GM12878 (cell line): ENCODE measurements around the gene DCAF17. TPM values are rescaled to one million over a fixed set of nuclear protein-coding genes. Genes with fewer than 3 reads are reported as not detected.

Source experiments
- ATAC-seq: fragments of 200-7000 bp; cut with Tn5 transposase; 3 replicates; pipeline ENCODE4 v1.9.1; 2020; ENCODE audit warnings: mild to moderate bottlenecking, moderate library complexity
- BruUV-seq: library from RNA; stranded (reverse); fragments of 400-500 nt; replicated peaks from 2 replicates; lab custom pipeline; 2021; lab: Mats Ljungman, UMichigan
- CTCF ChIA-PET: fragments of 300-600 bp; sonication (Branson Sonifier 250); formaldehyde crosslinking; extraction: SDS; loops from one replicate; lab custom pipeline; 2021; ENCODE audit warnings: inconsistent platforms; lab: Yijun Ruan, JAX
- POLR2A ChIA-PET: fragments of 350-600 bp; formaldehyde crosslinking; extraction: SDS; loops from one replicate; lab custom pipeline; 2021; ENCODE audit warnings: inconsistent platforms; lab: Charles Lee
- RAD21 ChIA-PET: fragments of 300-600 bp; sonication (Branson Sonifier 250); formaldehyde crosslinking; loops from one replicate; lab custom pipeline; 2023; ENCODE audit warnings: antibody characterized with exemption; ENCODE audit not compliant: unreplicated experiment; lab: Charles Lee
- SMC1A ChIA-PET: fragments of 300-600 bp; sonication (Branson Sonifier 250); formaldehyde crosslinking; loops from one replicate; lab custom pipeline; 2023; ENCODE audit not compliant: unreplicated experiment, uncharacterized antibody; lab: Charles Lee
- DNase-seq: peaks from one replicate; pipeline ENCODE4 v3.0.0-alpha.2; 2011; ENCODE audit warnings: low read depth, low spot score
- FAIRE-seq: peaks from 3 replicates; lab custom pipeline; 2011; peaks lifted over from hg19 to GRCh38; lab: Jason Lieb, UNC
- H2AFZ ChIP-seq: 2 replicates; pipeline ENCODE4 v1.6.0; 2011; ENCODE audit warnings: low read depth, low read length, control low read depth; ENCODE audit not compliant: control insufficient read depth
- H3K27ac ChIP-seq: 2 replicates; pipeline ENCODE4 v1.5.1; 2011; ENCODE audit warnings: control low read depth; ENCODE audit not compliant: control insufficient read depth, insufficient read depth
- H3K27me3 ChIP-seq, 2 experiments: replicated peaks in 1 of 2; 2 replicates each; pipeline versions ENCODE4 v1.6.0 to v1.6.1; 2011; ENCODE audit warnings: low read length in 1 of 2; ENCODE audit not compliant: control insufficient read depth in 2 of 2, insufficient read depth in 2 of 2
- H3K36me3 ChIP-seq, 2 experiments: 2 replicates each; pipeline ENCODE4 v1.5.1; 2011; ENCODE audit warnings: low read length in 1 of 2; ENCODE audit not compliant: control insufficient read depth in 2 of 2, insufficient read depth in 2 of 2
- H3K4me1 ChIP-seq: 2 replicates; pipeline ENCODE4 v1.6.1; 2011; ENCODE audit warnings: mild to moderate bottlenecking, low read length, moderate library complexity, mixed read lengths; ENCODE audit not compliant: control insufficient read depth, insufficient read depth
- H3K4me2 ChIP-seq: 2 replicates; pipeline ENCODE4 v1.6.0; 2011; ENCODE audit warnings: control low read depth; ENCODE audit not compliant: control insufficient read depth, insufficient read depth
- H3K4me3 ChIP-seq: fragments of 200-600 bp; sonication (generic); 2 replicates; pipeline ENCODE4 v1.5.1; 2016
- H3K79me2 ChIP-seq: 2 replicates; pipeline ENCODE4 v1.6.0; 2011; ENCODE audit warnings: low read length; ENCODE audit not compliant: control insufficient read depth, insufficient read depth
- H3K9ac ChIP-seq: 2 replicates; pipeline ENCODE4 v1.8.0; 2011; ENCODE audit warnings: low read length, control low read depth, mixed read lengths; ENCODE audit not compliant: control insufficient read depth, insufficient read depth
- H3K9me3 ChIP-seq: replicated peaks from 3 replicates; pipeline ENCODE4 v1.5.1; 2011; ENCODE audit warnings: mild to moderate bottlenecking, low read length; ENCODE audit not compliant: control insufficient read depth, insufficient read depth
- H4K20me1 ChIP-seq: 2 replicates; pipeline ENCODE4 v1.6.0; 2011; ENCODE audit not compliant: control insufficient read depth, insufficient read depth
- ASH2L ChIP-seq: fragments of 300-600, 200-600 bp; sonication (generic); IDR thresholded peaks from 2 replicates; pipeline ENCODE4 v1.6.1; 2017; ENCODE audit warnings: low read depth, mild to moderate bottlenecking, borderline replicate concordance
- ATF3 ChIP-seq: IDR thresholded peaks from 2 replicates; pipeline ENCODE4 v1.6.1; 2011; ENCODE audit warnings: low read depth, mild to moderate bottlenecking, low read length, moderate library complexity, borderline replicate concordance; ENCODE audit errors: extremely low read depth
- BMI1 ChIP-seq: fragments of 450-650 bp; IDR thresholded peaks from 2 replicates; pipeline ENCODE4 v1.6.1; 2016; ENCODE audit warnings: mild to moderate bottlenecking, moderate library complexity, borderline replicate concordance
- ETV6 ChIP-seq, 2 experiments: fragments of 450-650 bp in 1 of 2; IDR thresholded peaks in 1 of 2; conservative IDR thresholded peaks in 1 of 2; 2 replicates each; pipeline ENCODE4 v1.6.1; 2014; ENCODE audit warnings: antibody characterized with exemption in 1 of 2, borderline replicate concordance in 1 of 2, low read depth in 1 of 2, mild to moderate bottlenecking in 1 of 2, moderate library complexity in 1 of 2
- FOXM1 ChIP-seq: IDR thresholded peaks from 2 replicates; pipeline ENCODE4 v1.6.1; 2012; ENCODE audit warnings: low read depth, mild to moderate bottlenecking, inconsistent platforms, low read length, moderate library complexity
- IKZF2 ChIP-seq, 2 experiments: fragments of 450-650 bp; IDR thresholded peaks; 2 replicates each; pipeline ENCODE4 v1.6.1; 2017; ENCODE audit warnings: mild to moderate bottlenecking in 2 of 2, moderate library complexity in 2 of 2
- JUNB ChIP-seq: IDR thresholded peaks from 2 replicates; pipeline ENCODE4 v1.6.1; 2016; ENCODE audit warnings: antibody characterized with exemption, mild to moderate bottlenecking
- MEF2A ChIP-seq: IDR thresholded peaks from 2 replicates; pipeline ENCODE4 v1.6.1; 2011; ENCODE audit warnings: low read depth, mild to moderate bottlenecking, low read length, moderate library complexity; ENCODE audit not compliant: insufficient read depth
- MYC ChIP-seq: IDR thresholded peaks from 2 replicates; pipeline ENCODE4 v1.6.1; 2011; ENCODE audit warnings: mild to moderate bottlenecking, low read length, moderate library complexity, inconsistent platforms; ENCODE audit not compliant: insufficient read depth, insufficient replicate concordance, insufficient read length, severe bottlenecking
- NFYB ChIP-seq: IDR thresholded peaks from 2 replicates; pipeline ENCODE4 v1.6.1; 2011; ENCODE audit warnings: low read depth, mild to moderate bottlenecking, low read length, improper control_type of control experiment, moderate library complexity; ENCODE audit not compliant: insufficient read depth
- SREBF1 ChIP-seq: IDR thresholded peaks from 2 replicates; pipeline ENCODE4 v1.6.1; 2012; ENCODE audit warnings: mild to moderate bottlenecking, low read length
- STAT3 ChIP-seq: IDR thresholded peaks from 2 replicates; pipeline ENCODE4 v1.6.1; 2011; ENCODE audit warnings: low read depth, low read length, improper control_type of control experiment
- YBX1 ChIP-seq: fragments of 450-650 bp; IDR thresholded peaks from 2 replicates; pipeline ENCODE4 v1.6.1; 2016; ENCODE audit warnings: antibody characterized with exemption
- YY1 ChIP-seq: IDR thresholded peaks from 2 replicates; pipeline ENCODE4 v1.6.1; 2011; ENCODE audit warnings: low read depth, mild to moderate bottlenecking, low read length
- WGBS: methylation state at CpG from one replicate; pipeline ENCODE4 v1.1.6; 2016; ENCODE audit warnings: low lambda C conversion rate; ENCODE audit not compliant: insufficient replicate concordance, insufficient coverage; ENCODE audit errors: missing lambda C conversion rate; 5-methylcytosine and 5-hydroxymethylcytosine counted together
- in situ Hi-C: fragments of 300-500 bp; cut with MboI; formaldehyde crosslinking; loops from 9 replicates; pipeline ENCODE4 v1.14.3; 2018; ENCODE audit warnings: mixed read lengths
- intact Hi-C: fragments of 100-400 bp; cut with micrococcal nuclease; formaldehyde crosslinking; loops from one replicate; pipeline ENCODE4 v1.14.2; 2022; ENCODE audit not compliant: unreplicated experiment
- polyA plus RNA-seq, 11 experiments: library from polyadenylated mRNA; depleted of rRNA in 4 of 11; unstranded in 6 of 11; stranded (reverse) in 5 of 11; fragments of >200 nt; fragmentation: Nextera tagmentation in 4 of 11; fragmentation: Illumina TruSeq in 1 of 11; extraction: Ambion mirVana in 4 of 11; extraction: Trizol in 1 of 11; gene quantifications; 1 replicate in 1 of 11; 2 replicates in 10 of 11; pipeline versions ENCODE4 v1.2.1 to v1.2.3, GENCODE V29; 2011 to 2016; ENCODE audit warnings: inconsistent platforms in 2 of 11, missing spikeins in 2 of 11, low read depth in 1 of 11
- total RNA-seq, 4 experiments: library from RNA; depleted of rRNA in 3 of 4; stranded (reverse); fragments of >200 nt in 3 of 4; fragmentation: Illumina TruSeq in 1 of 4; extraction: Trizol in 1 of 4; gene quantifications; 2 replicates each; pipeline versions ENCODE4 v1.2.1 to v1.2.3, GENCODE V29; 2013 to 2021
- TF ChIP-seq, protein P1 (sequence below): IDR thresholded peaks from 2 replicates; pipeline ENCODE4 v1.6.1; 2012; ENCODE audit warnings: low read depth, low read length, improper control_type of control experiment
- TF ChIP-seq, protein P2 (sequence below): IDR thresholded peaks from 2 replicates; pipeline ENCODE4 v1.6.1; 2011; ENCODE audit warnings: mild to moderate bottlenecking, low read depth, low read length, moderate library complexity; ENCODE audit not compliant: insufficient replicate concordance
- TF ChIP-seq, protein P3 (sequence below): fragments of 450-650 bp; IDR thresholded peaks from 2 replicates; pipeline ENCODE4 v1.6.1; 2017; ENCODE audit warnings: borderline replicate concordance
- TF ChIP-seq, protein P4 (sequence below): IDR thresholded peaks from 2 replicates; pipeline ENCODE4 v1.6.1; 2012; ENCODE audit warnings: low read depth, low read length, improper control_type of control experiment

The DCAF17 gene
- total and polyA plus RNA-seq, 10 of the 15 experiments (the other 5 are each of a cell fraction or from before 2014, with no cell fraction given) = 5.2 to 32.9 (median 23.4) TPM

- Histone ChIP-seq H3K79me2 (peaks cover 83% of the 10 kb centered on the region), H3K4me3 (no peak overlapping the region), H4K20me1 (no peaks in the 10 kb centered on the region), H3K4me2 (peak overlapping the region; percentile 26; the same call in 1 of the 2 replicates), H3K27ac (peak overlapping the region; percentile 34), H3K27me3 (no peaks in the 10 kb centered on the region), H2AFZ (peak overlapping the region; percentile 4; the same call in 1 of the 2 replicates), H3K9me3 (peaks cover 8% of the 10 kb centered on the region; the same call in 2 of the 3 replicates), H3K36me3 (peaks cover 0 to 10% of the 10 kb centered on the region in 2 experiments; a peak in 3 of 4 replicates), H3K9ac (no peak overlapping the region), H3K4me1 (peaks cover 58% of the 10 kb centered on the region)
- POLR2A ChIA-PET = interaction anchor here (0.6 to 7.0 kb wide), 2 partner anchors 75 to 89 kb away, joined by 3 to 168 read pairs; no protein-coding TSS in a partner anchor
- intact Hi-C loops = no loop called here
- SMC1A ChIA-PET = interaction anchor here (0.6 to 8.3 kb wide), 7 partner anchors 12 to 256 kb away, joined by 3 to 273 read pairs (median 10); no protein-coding TSS in a partner anchor
- BruUV-seq = no TSS peak
- FAIRE-seq = no peak
- RAD21 ChIA-PET = interaction anchor here (2.7 to 7.0 kb wide), 3 partner anchors 22 to 90 kb away, joined by 15 to 208 read pairs (median 186); no protein-coding TSS in a partner anchor
- no peak for DNase-seq
- 100% methylated on average over 2 of the region's 2 CpGs for WGBS
- in situ Hi-C loops = no loop called here
- no peak for ATAC-seq
- CTCF ChIA-PET = interaction anchor here (1.0 to 3.0 kb wide), 3 partner anchors 18 to 439 kb away, joined by 3 to 25 read pairs (median 11); no protein-coding TSS in a partner anchor
- no peak for TF ChIP-seq STAT3
- TF ChIP-seq YBX1 = no peak
- 0 out of 2 replicates have a peak, but pooled peaks have one; percentile 14 for TF ChIP-seq MEF2A
- TF ChIP-seq IKZF2 (IDR thresholded peaks at IDR 0.05) = no peak
- no peak for TF ChIP-seq ETV6 (conservative IDR thresholded peaks at IDR 0.05 in 1 of 2, IDR thresholded peaks at IDR 0.05 in 1 of 2; ENCODE audit: borderline replicate concordance in 1 of 2, low read depth in 1 of 2)
- TF ChIP-seq, protein P1, sequence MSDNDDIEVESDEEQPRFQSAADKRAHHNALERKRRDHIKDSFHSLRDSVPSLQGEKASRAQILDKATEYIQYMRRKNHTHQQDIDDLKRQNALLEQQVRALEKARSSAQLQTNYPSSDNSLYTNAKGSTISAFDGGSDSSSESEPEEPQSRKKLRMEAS = no peak
- no peak for TF ChIP-seq SREBF1
- no peak for TF ChIP-seq ASH2L
- TF ChIP-seq BMI1 = no peak
- TF ChIP-seq ATF3 = no peak
- TF ChIP-seq, protein P2, sequence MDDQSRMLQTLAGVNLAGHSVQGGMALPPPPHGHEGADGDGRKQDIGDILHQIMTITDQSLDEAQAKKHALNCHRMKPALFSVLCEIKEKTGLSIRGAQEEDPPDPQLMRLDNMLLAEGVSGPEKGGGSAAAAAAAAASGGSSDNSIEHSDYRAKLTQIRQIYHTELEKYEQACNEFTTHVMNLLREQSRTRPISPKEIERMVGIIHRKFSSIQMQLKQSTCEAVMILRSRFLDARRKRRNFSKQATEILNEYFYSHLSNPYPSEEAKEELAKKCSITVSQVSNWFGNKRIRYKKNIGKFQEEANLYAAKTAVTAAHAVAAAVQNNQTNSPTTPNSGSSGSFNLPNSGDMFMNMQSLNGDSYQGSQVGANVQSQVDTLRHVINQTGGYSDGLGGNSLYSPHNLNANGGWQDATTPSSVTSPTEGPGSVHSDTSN = no peak
- TF ChIP-seq, protein P3, sequence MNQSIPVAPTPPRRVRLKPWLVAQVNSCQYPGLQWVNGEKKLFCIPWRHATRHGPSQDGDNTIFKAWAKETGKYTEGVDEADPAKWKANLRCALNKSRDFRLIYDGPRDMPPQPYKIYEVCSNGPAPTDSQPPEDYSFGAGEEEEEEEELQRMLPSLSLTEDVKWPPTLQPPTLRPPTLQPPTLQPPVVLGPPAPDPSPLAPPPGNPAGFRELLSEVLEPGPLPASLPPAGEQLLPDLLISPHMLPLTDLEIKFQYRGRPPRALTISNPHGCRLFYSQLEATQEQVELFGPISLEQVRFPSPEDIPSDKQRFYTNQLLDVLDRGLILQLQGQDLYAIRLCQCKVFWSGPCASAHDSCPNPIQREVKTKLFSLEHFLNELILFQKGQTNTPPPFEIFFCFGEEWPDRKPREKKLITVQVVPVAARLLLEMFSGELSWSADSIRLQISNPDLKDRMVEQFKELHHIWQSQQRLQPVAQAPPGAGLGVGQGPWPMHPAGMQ = no peak
- TF ChIP-seq FOXM1 = no peak; the same call in 1 of the 2 replicates
- TF ChIP-seq, protein P4, sequence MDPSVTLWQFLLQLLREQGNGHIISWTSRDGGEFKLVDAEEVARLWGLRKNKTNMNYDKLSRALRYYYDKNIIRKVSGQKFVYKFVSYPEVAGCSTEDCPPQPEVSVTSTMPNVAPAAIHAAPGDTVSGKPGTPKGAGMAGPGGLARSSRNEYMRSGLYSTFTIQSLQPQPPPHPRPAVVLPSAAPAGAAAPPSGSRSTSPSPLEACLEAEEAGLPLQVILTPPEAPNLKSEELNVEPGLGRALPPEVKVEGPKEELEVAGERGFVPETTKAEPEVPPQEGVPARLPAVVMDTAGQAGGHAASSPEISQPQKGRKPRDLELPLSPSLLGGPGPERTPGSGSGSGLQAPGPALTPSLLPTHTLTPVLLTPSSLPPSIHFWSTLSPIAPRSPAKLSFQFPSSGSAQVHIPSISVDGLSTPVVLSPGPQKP = no peak
- TF ChIP-seq NFYB = no peak
- peak; percentile 66 for TF ChIP-seq YY1
- no peak for TF ChIP-seq MYC
- peak; percentile 72 for TF ChIP-seq JUNB
Observed at GRCh38 chr2:171411791-171412483, 22.1 kb upstream of the DCAF17 start.
